Stimulated activated CD4-positive, alpha-beta T cell treated with anti-CD3 and anti-CD28 coated beads, Interleukin-4, amount 100 ng/mL, for 24 hours (primary cell): ENCODE data around the gene RPS23.
A peak's percentile ranks its signal among the peaks of the same experiment; 100 is the strongest.
"Not testable (repeated sequence)": the region's sequence is repeated elsewhere in the genome, so short reads cannot be mapped to it uniquely, and the experiment has no call there.

Experiments used
- DNase-seq: peaks from one replicate; pipeline ENCODE4 v3.0.0-alpha.2; 2020

The RPS23 gene

DNA sequence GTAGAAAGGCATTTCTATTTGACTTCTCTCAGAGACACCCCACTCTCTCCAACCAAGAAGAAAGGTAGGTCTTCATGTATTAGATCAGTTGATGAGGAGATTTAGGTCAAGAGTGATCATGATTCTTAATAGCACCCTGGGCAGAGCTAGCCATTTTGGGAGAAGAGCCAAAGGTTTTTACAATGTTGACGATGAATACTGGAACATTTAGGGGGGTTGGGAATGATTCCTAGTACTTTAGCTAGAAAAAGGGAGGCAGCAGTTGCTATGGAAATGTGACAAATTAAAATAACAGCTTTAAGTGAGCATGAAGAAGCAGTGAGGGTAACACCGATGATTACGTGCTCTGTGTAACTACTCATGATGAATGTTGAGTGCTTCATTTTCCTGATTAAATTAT lies 9.5 kb upstream of the RPS23 start:
- no peak for DNase-seq

DNA sequence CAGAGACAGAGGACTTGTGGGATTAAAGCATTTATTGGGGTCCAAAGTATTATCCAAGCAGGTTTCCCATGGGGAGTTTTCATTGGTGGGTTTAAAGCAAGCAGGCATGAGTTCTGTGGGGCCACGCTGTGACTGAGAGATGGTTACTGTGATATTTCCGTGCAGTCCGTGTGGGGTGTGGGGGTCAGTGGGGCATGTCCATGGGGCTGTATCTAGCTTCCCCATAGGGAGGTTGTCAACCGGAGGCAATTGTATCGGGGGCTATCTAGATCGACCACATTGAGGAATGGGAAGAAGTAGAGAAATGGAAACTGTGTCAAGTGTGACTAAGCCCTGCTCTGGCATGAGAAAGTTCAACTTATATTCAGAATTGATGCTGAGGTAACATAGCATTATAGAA lies 7.1 kb upstream of the RPS23 start:
- DNase-seq, result no peak

DNA sequence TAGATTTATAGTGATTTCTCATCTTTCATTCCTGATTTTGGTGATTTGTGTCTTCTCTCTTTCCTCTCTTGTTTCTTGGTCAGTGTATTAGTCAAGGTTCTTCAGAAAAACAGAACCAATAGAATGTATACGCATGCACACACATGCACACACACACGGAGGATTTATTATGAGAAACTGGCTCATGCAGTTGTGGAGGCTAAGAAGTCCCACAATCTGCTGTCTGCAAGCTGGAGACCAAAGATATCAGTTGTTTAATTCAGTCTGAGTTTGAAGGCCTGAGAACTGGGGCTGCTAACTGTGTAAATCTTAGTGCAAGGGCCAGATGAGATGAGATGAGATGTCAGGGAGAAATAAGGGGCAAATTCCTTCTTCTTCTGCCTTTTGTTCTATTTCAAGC lies 5.7 kb upstream of the RPS23 start:
- no peak for DNase-seq

DNA sequence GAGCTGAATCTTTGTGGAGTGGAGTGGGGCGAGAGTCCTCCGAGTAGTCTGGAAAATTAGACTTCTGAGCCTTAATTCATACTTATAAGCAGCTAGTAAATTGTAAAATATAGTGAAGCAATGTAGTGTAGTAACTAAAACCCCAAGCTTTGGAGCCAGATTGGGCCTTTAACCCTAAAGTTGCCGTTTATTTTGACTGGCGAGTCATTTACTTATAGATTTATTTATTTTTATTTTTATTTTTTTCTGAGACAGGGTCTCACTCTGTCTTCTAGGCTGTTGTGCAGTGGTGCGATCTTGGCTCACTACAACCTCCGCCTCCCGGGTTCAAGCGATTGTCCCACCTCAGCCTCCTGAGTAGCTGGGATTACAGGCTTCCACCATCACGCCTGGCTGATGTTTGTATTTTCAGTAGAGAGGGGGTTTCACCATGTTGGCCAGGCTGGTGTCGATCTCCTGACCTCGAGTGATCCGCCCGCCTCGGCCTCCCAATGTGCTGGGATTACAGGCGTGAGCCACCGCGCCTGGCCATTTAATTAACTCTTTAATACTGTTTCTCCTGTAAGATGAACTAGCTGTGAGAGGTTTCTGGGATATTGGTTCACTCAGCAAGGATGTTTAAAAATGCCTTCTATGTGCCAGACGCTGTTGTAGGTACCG lies 687 bp upstream of the RPS23 start:
- no peak for DNase-seq

DNA sequence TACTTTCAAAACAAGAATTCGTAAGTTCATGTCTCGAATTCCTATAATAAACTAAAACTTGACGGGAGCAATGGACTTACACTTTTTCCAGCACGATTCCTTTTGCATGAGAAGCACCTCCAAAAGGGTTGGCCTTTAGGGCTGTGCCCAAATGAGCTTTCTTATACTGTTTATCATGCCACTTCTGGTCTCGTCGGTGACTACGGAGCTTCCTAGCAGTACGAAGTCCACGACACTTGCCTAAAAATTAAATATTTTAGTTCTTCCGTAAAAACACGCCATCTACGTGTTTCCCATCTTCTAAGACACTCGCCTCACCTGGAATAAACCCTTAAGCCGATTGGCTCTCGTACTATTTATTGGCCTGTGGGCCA lies 554 bp downstream of the RPS23 start:
- DNase-seq, result no peak

DNA sequence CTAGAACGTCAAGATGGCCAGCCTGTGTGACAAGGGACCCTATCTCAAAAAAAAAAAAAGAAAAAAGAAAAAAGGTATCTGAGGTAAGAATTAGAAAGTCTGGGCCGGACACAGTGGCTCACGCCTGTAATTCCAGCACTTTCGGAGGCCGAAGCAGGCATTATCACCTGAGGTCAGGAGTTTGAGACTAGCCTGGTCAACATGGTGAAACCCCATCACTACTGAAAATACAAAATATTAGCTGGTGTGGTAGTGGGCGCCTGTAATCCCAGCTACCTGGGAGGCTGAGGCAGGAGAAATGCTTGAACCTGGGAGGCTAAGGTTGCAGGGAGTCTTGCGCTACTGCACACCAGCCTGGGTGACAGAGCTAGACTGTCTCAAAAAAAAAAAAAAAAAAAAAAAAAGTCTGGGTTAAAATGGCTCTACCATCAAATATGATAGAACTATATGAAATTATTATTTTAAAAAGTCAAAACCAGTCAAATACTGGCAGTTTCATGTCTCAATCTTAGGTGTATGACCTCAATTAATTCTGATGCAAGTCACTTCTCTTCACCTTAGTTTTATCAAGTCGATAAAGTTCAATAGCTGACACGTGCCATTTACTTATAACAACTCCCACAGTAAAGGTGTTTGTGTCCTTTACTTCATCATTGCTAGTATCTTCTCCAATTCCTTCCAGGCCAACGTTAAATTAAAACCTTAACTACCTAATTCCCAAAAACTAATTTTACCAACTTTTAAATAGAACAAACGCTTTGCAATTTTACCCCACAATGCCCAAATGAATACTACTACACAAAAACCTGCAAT lies 1.1 kb downstream of the RPS23 start:
- DNase-seq, result peak; percentile 15

DNA sequence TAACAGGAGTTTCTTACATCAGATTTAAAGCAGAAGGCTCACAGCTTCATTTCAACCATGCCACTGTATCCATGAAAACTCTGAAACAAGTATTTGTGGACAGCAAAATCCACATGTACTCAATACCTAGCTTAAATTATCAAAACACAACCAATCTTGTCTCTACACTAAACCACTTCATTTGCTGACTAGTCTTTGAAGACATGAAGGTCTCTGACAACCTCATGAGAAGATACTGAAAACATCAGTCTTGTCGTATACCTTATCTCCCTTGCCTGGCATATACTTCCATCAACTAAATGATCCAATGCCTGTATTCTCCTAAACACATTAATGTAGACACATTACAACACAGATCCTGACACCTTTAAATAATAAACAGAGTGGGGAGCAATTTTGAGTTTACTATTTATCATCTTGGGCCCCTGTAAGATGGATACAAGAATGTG lies 2.9 kb downstream of the RPS23 start:
- DNase-seq, result no peak

DNA sequence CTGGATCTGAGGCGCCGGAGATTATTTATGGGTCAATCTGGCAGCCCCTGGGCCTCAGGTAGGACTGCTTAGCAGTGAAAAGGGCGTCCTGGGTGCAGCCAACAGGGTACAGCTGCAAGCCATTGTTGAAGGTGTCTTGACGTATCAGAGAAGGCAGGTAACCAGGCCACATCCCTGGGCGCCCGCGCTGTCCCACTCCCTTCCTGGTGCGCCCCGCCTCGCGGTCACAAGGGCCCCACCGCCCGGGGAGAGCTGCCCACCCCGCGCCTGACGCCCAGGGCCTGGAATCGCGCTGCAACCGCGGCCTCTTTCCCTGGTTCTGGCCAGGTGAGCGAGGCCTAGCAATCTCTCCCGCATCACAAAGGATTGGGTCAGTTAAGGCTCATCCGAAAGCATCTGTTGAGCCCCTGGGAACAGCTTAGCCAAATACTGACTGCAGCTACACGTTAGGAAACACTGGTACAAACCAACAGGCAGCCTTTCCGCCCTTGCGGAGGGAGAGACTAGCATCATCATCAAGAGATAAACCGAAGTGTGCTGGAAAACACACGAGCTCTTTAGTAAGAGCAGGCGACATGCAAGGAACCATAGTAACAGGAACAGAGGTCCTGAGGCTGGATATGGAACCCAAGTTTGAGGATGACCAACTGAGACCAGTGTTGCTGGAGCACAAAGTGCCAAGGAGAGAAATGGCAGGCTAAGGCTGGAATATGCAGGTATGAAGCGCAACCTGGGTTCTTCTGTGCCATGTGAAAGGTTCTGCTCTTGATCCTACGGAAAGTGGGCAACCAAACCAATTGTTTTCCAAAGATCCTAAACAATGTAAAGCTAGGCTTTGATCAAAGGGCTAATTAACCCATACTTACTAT lies 3.6 kb downstream of the RPS23 start:
- peak; percentile 8 for DNase-seq

DNA sequence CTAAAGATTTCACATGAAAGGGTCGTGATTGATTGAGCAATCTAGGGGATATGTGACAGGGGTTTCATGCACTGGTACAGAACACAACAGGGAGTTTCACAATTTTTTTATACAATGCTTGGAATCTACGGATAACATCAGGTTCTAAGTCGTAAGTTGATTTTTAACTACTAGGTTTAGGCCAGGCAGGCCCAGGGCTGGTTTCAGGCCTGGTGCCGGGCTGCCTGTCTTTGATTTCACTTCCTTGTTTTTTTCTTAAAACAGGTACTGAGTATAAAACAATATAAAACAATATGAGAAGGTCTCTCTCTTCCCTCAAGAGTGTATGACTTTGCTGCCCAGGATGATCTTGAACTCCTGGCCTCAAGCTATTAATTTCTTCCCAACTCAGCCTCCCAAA lies 4.7 kb downstream of the RPS23 start:
- not testable (repeated sequence) for DNase-seq

DNA sequence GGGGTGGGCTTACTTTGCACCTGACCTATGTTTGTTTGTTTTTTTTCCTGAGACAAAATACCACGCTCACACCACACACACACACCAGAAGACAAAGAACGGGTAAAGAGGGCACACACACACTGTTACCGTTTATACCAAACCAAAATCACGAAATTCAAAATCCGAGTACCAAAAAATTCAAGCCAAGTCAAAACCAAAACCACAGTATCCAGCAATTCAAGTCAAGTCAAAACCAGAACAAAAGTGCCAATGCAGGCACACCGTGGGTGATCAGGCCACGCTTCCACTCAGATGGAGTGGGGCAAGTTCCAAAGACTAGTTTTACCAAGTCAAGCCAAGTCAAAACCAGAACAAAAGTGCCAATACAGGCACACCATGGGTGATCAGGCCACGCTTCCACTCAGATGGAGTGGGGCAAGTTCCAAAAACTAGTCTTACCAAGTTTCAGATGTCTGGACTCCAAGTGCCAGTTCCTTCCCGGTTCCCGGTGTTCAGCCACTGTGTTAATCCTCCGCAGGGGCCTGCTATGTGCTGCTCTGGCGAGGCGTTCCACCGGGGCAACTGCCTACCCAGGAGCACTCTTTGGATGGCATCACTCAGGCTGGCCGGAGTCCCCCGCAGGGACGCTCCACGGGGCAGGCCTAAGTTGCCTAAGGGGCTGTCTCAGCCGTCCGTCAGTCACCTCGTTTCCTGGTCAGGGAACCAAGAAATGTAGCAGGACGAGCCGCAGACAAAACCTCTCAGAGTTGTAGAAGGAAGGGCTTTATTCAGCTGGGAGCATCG lies 5.4 kb downstream of the RPS23 start:
- not testable (repeated sequence) for DNase-seq

DNA sequence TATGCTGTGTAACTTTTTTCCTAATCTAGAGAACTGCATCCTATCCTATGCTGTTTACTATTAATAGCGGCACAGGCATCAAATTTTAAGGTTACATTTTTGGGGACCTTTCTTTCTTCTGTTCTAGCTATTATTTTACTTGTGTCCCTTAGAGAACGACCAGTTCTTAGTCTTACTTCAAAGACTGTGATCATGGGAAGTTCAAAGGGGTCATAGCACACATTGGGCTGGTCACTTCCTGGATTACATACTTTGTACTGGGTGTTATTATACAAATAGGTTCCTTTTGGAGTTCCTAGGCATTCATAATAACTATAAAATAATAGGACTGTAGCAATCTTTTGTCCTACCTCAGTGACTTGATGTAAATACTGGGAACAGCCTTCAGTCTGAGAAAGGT lies 8.8 kb downstream of the RPS23 start:
- DNase-seq, result not testable (repeated sequence)

DNA sequence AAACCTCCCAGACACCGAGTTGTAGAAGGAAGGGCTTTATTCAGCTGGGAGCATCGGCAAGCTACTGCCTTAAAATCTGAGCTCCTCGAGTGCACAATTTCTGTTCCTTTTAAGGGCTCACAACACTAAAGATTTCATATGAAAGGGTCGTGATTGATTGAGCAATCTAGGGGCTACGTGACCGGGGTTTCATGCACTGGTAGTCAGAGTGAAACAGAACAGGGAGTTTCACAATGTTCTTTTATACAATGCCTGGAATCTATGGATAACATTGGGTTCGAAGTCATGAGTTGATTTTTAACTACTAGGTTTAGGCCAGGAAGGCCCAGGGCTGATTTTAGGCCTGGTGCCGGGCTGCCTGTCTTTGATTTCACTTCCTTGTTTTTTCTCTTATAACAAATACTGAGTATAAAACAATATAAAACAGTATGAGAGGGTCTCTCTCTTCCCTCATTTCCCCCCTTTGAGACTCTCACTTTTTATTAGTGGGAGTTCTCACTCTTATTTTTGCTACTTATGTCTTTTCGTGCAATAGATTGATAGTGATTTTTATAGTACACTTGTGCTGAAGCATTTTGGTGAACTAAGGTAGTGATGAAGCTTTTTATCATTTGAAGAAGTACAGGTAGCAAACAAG lies 10.7 kb downstream of the RPS23 start:
- DNase-seq, result not testable (repeated sequence)

DNA sequence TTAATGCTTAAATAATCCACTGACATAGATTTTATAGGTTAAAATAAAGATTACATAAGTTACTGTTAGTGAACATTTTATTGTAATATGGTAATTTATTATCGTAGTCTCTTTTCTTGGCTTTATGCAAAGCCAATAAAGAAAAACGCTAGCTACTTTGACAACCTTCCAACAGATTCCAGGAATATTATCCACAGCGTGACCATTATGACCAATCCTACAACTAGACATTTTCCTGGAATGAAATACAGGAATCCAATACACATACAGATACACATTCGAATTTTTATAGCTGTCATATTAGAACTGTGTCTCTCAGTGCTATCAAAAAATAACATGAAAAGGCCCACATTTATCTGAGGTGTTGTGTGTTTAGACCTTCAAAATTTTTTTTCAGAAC lies 13.1 kb downstream of the RPS23 start:
- no peak for DNase-seq

DNA sequence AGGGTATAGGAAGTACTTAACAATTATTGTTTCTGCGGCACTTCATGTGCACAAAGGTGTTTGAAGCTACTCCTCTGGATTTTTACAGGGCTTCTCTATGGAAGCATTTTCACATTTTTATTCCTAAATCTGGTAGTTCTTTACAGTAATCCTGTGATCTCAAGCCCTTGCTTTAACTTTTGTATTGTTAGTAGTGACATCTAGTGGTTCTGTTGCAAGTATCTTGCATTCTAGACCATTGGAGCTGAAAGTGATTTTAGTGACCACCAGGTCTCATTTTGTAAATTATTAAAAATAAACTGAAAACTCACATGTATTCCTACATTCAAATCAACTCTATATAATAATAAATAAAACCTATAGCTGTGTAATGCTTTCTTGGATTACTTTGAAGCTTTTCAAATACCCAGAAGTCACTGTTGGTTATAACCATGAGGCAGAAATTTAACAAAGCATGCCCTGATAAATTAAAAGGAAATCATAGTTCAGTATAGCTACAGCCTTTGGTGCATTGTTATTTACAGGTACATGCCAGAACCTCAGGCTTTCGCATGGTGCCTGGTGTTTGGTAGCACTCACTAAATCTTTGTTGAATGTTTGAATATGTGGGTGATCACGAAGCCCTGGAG lies 18.9 kb downstream of the RPS23 start:
- no peak for DNase-seq

DNA sequence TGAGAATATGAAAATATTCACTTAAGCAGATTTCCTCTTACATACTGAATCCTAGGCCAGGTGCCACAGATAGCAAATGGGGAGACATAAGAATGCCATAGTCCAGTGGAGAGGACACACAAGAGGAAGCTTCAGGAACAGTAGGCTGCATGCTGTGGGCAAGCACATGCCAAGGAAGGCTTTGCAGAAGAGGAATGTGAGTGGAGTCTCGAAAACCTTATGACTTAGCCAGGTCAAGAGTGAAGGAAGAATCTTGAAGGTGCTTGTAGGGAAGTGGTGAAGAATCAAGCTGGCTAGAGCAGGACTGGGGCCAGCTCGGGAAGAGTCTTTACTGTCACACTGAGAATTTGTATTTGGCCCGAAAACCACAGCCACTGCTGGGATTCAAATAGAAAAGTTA lies 20.4 kb downstream of the RPS23 start:
- no peak for DNase-seq

DNA sequence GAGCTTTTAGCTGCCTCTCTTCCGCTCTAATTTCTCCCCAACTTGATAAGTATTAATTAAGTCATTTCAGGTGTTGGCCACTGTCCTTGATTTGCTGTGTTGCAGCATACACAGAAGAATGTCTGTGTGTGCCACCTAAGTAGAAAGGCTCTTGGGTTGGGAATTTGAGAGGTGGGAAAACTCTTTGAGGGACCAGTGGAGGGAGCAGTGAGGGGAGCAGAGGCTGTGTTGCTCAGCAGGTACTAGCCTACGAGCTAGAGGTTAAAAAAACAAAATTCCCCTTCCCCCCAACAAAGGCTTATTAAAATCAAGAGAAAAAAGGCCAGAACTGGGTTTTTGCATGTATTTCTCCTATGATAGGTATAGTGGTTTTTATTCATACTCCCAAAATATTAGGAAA lies 20.9 kb downstream of the RPS23 start:
- no peak for DNase-seq

DNA sequence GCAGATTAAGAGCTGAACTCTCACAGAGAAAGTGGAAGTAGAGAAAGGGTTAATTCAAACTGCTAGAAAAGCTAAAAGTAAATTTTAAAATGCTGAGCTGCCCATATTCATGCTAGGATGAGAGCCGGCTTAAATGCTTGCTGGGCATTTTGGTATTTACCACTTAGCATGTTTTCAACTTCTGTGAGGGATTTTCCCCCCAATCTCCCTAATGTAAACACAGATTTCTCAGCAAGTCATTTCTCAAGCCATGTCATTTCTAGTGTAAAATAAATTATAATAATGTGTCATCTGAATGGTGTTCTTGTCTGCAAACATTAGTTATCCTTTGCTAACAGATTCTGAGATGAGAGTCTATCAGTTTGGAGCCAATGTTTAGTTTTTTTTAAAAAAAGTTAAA lies 22.3 kb downstream of the RPS23 start:
- DNase-seq, result no peak

DNA sequence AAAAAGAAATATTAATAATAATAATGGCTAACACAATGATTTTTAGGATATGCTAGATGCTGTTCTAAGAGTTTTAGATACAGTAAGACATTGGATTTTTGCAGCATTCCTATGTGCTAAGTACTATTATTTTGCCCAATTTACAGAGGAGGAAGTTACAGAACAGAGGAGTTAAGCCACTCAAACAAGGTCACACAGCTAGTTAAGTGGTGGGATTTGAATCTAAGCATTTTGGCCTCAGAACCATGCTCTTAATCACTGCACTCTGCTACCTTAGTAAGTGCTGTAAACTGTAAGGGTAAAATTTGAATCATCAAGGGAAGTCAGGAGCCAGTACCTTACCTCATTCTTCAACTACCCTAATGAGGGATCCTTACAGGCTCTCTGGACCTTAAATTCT lies 25.4 kb downstream of the RPS23 start:
- DNase-seq, result no peak

DNA sequence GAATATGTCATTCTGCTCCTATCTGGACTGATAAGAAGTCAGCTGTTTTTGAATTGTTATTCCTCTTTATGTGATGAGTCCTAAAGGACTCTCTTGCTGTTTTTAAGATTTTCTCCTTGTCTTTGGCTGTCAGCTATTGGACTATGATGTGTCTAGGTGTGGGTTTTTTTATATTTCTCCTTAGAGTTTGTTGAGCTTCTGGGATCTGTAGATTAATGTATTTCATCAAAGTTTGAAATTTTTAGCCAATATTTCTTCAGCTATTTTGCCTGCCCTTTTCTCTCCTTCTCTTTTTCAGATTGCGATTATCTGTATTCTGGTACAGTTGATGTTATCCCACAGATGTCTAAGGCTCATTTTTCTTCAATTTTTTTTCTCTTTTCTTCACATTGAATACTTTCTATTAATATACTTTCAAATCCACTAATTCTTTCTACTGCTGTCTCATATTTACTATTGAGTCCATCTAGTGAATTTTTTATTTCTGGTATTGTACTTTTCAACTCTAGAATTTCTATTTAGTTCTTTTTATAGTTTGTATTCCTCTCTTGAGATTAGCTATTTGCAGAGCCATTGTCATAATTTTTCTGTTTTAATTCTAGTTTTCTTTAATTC lies 31.1 kb downstream of the RPS23 start:
- no peak for DNase-seq

DNA sequence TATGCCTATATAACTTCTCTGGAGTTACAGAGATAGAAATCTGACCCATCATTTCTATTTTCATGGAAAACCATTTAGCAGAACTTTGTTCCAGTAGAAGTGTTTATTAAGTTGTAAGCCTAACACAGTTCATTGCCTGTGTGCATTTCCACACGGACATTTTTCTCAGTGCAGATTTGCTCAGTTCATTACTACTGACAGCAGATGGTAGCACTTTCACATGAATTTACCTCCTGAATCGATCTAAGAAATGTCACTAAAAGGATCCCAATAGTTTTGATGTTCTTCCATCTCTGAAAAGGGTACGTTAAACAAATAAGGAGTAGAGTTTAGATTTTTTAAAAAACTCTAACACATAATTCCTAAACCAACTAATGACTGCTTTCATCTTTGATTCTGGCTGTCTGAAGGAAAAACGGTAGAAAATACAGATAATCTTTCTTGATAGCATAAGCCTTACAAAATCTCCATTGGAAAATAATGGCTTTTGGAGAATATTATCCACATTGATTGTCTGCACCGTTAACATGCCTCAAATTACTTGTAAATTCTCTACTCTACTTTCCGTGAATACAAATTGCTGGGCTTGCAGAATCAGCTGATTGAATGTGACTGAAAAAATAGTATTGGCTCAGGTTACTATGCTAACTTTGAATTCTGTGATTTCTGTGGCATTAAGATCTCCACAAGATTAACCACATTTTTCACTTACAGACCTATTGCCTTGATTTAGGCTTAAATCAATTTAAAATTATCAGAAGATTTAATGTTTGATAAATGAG lies 33.1 kb downstream of the RPS23 start:
- DNase-seq, result no peak

DNA sequence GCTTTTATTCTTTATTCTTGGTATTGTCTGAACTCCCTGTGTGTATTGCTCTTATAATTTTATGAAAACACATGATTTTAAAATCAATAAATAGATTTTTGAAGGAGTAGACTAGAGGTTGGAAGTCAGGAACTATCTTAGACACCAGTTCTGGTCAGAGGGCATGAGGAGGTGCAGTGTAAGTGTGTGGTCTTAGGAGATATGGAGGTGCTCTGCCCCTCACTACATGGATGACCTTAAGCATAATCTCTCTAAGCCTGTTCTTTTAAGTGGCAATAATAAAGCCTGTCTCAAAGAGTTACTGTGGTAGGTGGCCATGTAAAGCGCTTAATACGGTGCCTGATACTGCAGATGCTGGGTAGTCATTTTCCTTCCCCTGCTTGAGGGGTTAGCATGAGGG lies 34.0 kb downstream of the RPS23 start:
- no peak for DNase-seq
